HG03135 (cell line): Measurements from ENCODE around the gene DPEP2.
"Not testable (repeated sequence)": the region's sequence is repeated elsewhere in the genome, so short reads cannot be mapped to it uniquely, and the experiment has no call there.

Experiments
- ATAC-seq: cut with Tn5 transposase; IDR thresholded peaks from one replicate; pipeline ENCODE4 v1.9.1; 2021; ENCODE audit warnings: mild to moderate bottlenecking, moderate library complexity; ENCODE audit not compliant: unreplicated experiment

Gene DPEP2

GRCh38 chr16:67977469-67978227, 21.6 kb downstream of the DPEP2 start:
- ATAC-seq, result no peak

- no peak for ATAC-seq
Observed at GRCh38 chr16:67977005-67977404, 22.3 kb downstream of the DPEP2 start.

GRCh38 chr16:67976205-67976604, 23.1 kb downstream of the DPEP2 start:
- no peak for ATAC-seq

- no peak for ATAC-seq
Observed at GRCh38 chr16:67975321-67976105, 23.8 kb downstream of the DPEP2 start.

- ATAC-seq, result not testable (repeated sequence)
Observed at GRCh38 chr16:67972285-67972684, 27.0 kb downstream of the DPEP2 start.

GRCh38 chr16:67971111-67971510, 28.2 kb downstream of the DPEP2 start:
- no peak for ATAC-seq

- peak; percentile 26 for ATAC-seq
Observed at GRCh38 chr16:67969254-67970039, 29.8 kb downstream of the DPEP2 start.

- peak; percentile 79 for ATAC-seq
Observed at GRCh38 chr16:67968400-67969253, 30.7 kb downstream of the DPEP2 start, which contains the start of gene SLC12A4. SLC12A4 (minus strand) TSS chr16:67968637; CDS start chr16:67968553, 84 bp downstream.

GRCh38 chr16:67967958-67968399, 31.3 kb downstream of the DPEP2 start:
- peak; percentile 18 for ATAC-seq

- no peak for ATAC-seq
Observed at GRCh38 chr16:67967183-67967957, 31.9 kb downstream of the DPEP2 start.

GRCh38 chr16:67966549-67967182, 32.6 kb downstream of the DPEP2 start:
- ATAC-seq, result no peak

- no peak for ATAC-seq
Observed at GRCh38 chr16:67965668-67966548, 33.4 kb downstream of the DPEP2 start.

- ATAC-seq, result no peak
Observed at GRCh38 chr16:67964477-67965131, 34.7 kb downstream of the DPEP2 start.

- ATAC-seq, result no peak
Observed at GRCh38 chr16:67963662-67964321, 35.5 kb downstream of the DPEP2 start.

GRCh38 chr16:67963292-67963661, 36.0 kb downstream of the DPEP2 start:
- no peak for ATAC-seq

GRCh38 chr16:67962135-67962534, 37.1 kb downstream of the DPEP2 start:
- no peak for ATAC-seq

- no peak for ATAC-seq
Observed at GRCh38 chr16:67961551-67961957, 37.7 kb downstream of the DPEP2 start.
